GM10266 (cell line): ENCODE results near the gene STARD5.

Source experiments
- DNase-seq: peaks from one replicate; pipeline ENCODE4 v3.0.0; 2012; ENCODE audit errors: extremely low spot score
- TF ChIP-seq, protein P1 (sequence below): IDR thresholded peaks from 2 replicates; pipeline ENCODE4 v1.5.1; 2012; ENCODE audit warnings: mild to moderate bottlenecking, low read depth; ENCODE audit not compliant: control insufficient read depth, insufficient read depth; ENCODE audit errors: missing control alignments

STARD5 gene

GRCh38 chr15:81297603-81298575, 26.1 kb downstream of the STARD5 start:
- DNase-seq, result no peak
- TF ChIP-seq, protein P1, sequence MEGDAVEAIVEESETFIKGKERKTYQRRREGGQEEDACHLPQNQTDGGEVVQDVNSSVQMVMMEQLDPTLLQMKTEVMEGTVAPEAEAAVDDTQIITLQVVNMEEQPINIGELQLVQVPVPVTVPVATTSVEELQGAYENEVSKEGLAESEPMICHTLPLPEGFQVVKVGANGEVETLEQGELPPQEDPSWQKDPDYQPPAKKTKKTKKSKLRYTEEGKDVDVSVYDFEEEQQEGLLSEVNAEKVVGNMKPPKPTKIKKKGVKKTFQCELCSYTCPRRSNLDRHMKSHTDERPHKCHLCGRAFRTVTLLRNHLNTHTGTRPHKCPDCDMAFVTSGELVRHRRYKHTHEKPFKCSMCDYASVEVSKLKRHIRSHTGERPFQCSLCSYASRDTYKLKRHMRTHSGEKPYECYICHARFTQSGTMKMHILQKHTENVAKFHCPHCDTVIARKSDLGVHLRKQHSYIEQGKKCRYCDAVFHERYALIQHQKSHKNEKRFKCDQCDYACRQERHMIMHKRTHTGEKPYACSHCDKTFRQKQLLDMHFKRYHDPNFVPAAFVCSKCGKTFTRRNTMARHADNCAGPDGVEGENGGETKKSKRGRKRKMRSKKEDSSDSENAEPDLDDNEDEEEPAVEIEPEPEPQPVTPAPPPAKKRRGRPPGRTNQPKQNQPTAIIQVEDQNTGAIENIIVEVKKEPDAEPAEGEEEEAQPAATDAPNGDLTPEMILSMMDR, result no peak

- TF ChIP-seq, protein P1, result no peak
- DNase-seq, result no peak
These were observed 26.8 kb downstream of the STARD5 start for GRCh38 chr15:81297147-81297572.

DNA sequence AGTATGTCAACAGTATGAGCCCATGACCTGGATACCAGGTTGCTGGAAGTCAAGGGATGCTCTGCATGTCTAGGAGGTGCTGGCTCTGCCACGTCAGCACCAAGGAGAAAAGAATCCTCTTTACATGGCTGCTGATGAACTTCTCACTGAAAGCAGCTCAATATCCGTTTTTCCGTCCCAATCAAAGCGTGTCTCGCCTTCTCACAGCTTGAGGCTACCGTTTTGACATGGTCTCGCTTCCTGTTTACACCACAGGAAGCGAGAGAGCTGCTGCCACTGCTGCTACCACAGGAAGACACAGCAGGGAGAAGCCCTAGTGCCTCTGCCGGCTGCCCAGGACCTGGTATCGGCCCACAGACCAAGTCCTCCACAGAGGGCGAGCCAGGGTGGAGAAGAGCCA, 27.3 kb downstream of the STARD5 start:
- TF ChIP-seq, protein P1, result no peak
- peak; percentile 47 for DNase-seq

DNA sequence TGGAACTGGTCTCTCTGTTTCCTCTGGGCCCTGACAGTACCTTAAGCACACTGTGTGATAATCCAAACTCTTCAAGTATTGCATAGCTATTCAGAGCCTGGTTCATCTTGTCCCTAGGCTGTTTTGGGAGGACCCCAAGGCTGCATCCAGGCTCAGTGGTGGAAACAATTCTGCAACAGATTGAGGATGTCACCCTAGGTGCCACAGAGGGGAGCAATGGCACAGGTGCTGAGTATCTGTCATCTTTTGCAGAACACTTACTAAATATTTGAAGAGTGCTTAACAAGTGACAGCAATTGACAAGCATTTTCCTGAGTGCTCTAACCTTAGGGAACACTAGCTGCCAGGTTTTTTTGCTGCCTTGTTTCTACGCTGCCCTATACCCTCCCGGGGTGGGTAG, 27.8 kb downstream of the STARD5 start:
- TF ChIP-seq, protein P1, result no peak
- no peak for DNase-seq

DNA sequence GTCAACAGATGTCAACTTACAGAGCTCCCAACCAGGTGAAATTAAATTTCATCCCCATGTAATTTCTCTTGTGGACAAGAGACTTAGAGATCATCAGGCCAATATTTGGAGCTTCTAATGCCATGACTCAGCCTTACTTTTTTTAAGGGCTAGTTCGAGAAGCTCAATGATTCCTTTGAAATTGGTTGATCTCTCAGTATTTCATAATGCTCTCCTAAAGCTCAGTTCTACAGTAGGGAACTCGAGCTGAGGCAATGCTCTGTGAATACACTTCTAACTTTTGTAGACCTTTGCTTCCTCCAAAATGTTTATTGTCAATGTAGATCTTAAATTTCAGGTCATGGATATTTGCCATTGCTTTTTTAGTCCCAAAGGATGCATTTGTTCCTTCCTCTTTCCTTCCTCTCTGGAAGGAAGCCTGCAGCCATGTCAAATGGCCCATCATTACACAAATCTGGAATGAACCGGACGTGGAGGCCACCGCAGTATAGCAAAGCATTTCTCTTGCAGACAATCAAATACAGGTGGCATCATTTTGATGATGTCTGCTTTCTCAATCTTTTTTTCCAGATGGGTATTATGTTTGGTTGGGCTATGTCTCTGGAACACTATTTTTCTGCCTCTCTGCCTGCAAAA, 28.3 kb downstream of the STARD5 start:
- DNase-seq, result no peak
- TF ChIP-seq, protein P1, result no peak

- DNase-seq, result no peak
- TF ChIP-seq, protein P1, result peak; percentile 63
These were observed 29.4 kb downstream of the STARD5 start for GRCh38 chr15:81294516-81294880.
